ENCODE data around the gene FAM78A.

DNA sequence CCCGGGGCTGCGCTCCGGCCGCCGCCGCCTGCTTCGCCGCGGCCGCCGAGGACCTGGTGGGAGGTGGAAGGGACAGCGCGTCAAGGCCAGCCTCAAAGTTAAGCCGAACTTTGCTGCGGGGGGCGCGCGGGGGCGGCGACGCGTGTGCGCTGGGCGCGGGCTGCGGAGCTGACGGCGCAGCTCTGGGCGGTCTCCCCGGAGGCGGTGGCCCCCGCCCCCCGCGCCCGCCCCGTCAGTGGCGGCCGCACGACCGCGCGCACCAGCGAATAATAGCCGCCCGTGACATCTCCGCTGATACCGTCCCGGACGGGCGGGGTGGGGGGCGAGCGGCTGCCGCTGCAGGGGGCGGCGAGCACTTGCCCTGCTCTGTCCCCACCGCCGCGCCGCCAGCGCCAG lies 579 bp upstream of the FAM78A start:
- TF ChIP-seq, protein P1, sequence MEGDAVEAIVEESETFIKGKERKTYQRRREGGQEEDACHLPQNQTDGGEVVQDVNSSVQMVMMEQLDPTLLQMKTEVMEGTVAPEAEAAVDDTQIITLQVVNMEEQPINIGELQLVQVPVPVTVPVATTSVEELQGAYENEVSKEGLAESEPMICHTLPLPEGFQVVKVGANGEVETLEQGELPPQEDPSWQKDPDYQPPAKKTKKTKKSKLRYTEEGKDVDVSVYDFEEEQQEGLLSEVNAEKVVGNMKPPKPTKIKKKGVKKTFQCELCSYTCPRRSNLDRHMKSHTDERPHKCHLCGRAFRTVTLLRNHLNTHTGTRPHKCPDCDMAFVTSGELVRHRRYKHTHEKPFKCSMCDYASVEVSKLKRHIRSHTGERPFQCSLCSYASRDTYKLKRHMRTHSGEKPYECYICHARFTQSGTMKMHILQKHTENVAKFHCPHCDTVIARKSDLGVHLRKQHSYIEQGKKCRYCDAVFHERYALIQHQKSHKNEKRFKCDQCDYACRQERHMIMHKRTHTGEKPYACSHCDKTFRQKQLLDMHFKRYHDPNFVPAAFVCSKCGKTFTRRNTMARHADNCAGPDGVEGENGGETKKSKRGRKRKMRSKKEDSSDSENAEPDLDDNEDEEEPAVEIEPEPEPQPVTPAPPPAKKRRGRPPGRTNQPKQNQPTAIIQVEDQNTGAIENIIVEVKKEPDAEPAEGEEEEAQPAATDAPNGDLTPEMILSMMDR (IDR thresholded peaks at IDR 0.05): no peak
- TF ChIP-seq POLR2A (IDR thresholded peaks at IDR 0.05): no peak

Measured in sigmoid colon (tissue), 3 donors.